Measurements from ENCODE around the gene KNDC1.
"Not testable (repeated sequence)": the region's sequence is repeated elsewhere in the genome, so short reads cannot be mapped to it uniquely, and the experiment has no call there.

KNDC1 gene

GRCh38 chr10:133159950-133160825 is at the start of gene KNDC1:
Gene KNDC1 (plus strand): TSS chr10:133160219. CDS start chr10:133160468, 249 bp downstream.
- peak; percentile 77 for DNase-seq (ENCODE audit: low spot score)
- in situ Hi-C loops (cut with MboI; ENCODE audit: low pct_unique_long_range_greater_than_20kb, low sequenced_read_pairs, unreplicated experiment): no loop called here
- no peak for TF ChIP-seq CTCF (IDR thresholded peaks at IDR 0.05; ENCODE audit: extremely low read depth, insufficient read depth, missing control alignments)

- in situ Hi-C loops (cut with MboI; ENCODE audit: low pct_unique_long_range_greater_than_20kb, low sequenced_read_pairs, unreplicated experiment): no loop called here
- DNase-seq (ENCODE audit: low spot score): no peak
- TF ChIP-seq CTCF (IDR thresholded peaks at IDR 0.05; ENCODE audit: extremely low read depth, insufficient read depth, missing control alignments): no peak
These were observed 49.3 kb upstream of the KNDC1 start for GRCh38 chr10:133110609-133111275.

- DNase-seq (ENCODE audit: low spot score); in situ Hi-C loops (cut with MboI; ENCODE audit: low pct_unique_long_range_greater_than_20kb, low sequenced_read_pairs, unreplicated experiment): not testable (repeated sequence)
These were observed 48.4 kb upstream of the KNDC1 start for GRCh38 chr10:133111640-133112039.

GRCh38 chr10:133113146-133113830 is 46.7 kb upstream of the KNDC1 start:
- no peak for DNase-seq (ENCODE audit: low spot score)
- no peak for TF ChIP-seq CTCF (IDR thresholded peaks at IDR 0.05; ENCODE audit: extremely low read depth, insufficient read depth, missing control alignments)
- in situ Hi-C loops (cut with MboI; ENCODE audit: low pct_unique_long_range_greater_than_20kb, low sequenced_read_pairs, unreplicated experiment): no loop called here

- no peak for DNase-seq (ENCODE audit: low spot score)
- in situ Hi-C loops (cut with MboI; ENCODE audit: low pct_unique_long_range_greater_than_20kb, low sequenced_read_pairs, unreplicated experiment): no loop called here
- TF ChIP-seq CTCF (IDR thresholded peaks at IDR 0.05; ENCODE audit: extremely low read depth, insufficient read depth, missing control alignments): no peak
These were observed 46.2 kb upstream of the KNDC1 start for GRCh38 chr10:133113847-133114246.

- no peak for TF ChIP-seq CTCF (IDR thresholded peaks at IDR 0.05; ENCODE audit: extremely low read depth, insufficient read depth, missing control alignments)
- in situ Hi-C loops (cut with MboI; ENCODE audit: low pct_unique_long_range_greater_than_20kb, low sequenced_read_pairs, unreplicated experiment): no loop called here
- DNase-seq (ENCODE audit: low spot score): no peak
These were observed 45.8 kb upstream of the KNDC1 start for GRCh38 chr10:133114251-133114650.
